DMS153 (cell line): ENCODE measurements around the gene ZFPM1.
A peak's percentile ranks its signal among the peaks of the same experiment; 100 is the strongest.

ENCODE experiments used
- DNase-seq: peaks from one replicate; lab custom pipeline; 2025; lab: John Stamatoyannopoulos, UW

ZFPM1 gene

DNA sequence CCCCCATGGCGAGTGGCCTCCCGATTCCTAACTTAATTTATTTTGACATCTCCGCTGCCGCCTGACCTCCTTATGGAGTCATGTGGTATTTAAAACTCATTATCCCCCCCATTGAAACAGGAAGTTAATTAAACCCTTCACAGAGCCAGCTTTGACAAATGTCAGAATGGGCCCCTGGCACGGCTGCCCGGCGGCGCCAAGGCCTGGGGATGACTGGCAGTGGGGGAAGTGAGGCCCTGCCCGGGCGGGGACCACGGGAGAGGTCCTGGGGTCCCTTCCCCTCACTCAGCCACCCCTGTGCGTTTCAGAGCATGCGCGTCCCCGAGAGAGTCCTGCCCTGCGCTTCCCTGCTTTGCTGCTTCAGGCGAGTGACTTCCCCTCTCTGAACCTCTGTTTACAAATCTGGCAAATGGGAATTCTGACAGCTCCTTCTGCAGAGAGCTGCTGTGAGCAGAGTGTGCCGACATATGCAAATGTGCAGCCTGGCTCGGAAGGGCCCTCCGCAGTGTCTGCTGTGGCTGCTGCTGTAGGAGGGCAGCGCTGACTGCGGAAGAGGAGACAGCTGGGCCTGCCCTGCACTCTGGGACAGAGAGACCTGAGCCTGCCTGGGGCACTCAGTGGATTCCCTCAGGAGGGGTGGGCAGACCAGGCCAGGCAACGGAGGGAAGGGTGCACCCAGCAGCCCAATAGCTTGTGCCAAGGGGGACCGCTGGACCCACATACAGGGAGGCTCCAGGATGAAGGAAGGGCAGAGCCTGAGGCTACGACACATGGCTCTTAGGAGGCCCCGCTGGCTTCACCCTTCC lies 4.4 kb upstream of the ZFPM1 start:
- DNase-seq = no peak

DNA sequence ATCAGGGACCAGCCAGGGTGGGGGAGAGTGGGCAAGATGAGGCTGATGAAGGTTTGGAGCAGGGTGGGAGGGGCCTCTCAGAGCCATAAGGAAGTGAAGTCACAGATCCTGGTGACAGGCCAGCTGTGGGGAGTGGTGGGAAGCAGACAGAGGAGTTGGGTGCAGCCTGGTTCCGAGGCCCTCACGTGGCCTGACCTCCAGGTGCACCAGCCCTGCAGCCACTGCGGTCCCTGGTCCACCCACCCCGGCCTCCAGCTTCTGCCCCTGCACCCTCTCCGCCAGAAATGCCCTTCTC lies 3.9 kb upstream of the ZFPM1 start:
- DNase-seq = no peak

DNA sequence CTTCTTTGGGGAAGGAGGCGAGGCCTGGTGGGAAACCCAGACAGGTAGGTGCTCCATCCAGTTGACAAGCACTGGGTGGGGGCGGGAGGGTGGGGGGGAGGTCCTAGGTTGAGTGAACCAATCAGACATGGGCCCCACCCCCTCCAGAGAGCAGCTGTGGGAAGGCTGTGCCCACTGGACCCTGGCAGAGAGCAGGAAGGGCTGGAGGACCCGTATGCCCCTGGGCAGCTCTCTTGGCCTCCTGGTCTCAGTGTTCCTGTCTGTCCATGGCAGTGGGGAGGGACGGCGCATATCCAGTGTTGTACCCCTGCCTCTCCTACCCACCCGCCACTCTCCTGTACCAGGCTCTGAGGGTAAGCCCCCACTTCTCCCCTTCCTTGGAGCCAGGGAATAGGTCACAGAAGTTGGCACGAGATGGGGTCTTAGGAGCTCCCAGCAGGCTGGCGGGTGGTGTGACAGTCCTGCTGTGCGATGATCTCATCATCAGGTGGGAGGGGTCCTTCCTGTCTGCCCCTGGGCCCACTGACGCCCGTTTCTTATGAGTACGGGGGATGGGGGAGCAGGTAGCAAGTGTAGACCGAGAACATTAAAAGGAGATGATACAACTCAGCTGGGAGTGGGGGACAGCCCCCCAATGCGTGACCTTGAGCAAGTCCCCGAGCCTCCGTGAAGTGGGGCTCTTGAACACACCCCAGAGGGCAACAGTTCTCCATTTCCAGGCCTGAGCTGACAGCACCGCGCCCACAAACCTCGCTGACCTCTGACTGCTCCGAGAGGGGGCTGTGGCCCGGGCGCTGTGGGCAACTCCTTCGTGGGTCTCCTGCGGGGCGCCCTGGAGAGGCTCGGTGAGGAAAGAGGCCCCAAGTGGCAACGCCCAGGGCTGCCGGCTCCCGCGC lies 1.2 kb upstream of the ZFPM1 start:
- no peak for DNase-seq

DNA sequence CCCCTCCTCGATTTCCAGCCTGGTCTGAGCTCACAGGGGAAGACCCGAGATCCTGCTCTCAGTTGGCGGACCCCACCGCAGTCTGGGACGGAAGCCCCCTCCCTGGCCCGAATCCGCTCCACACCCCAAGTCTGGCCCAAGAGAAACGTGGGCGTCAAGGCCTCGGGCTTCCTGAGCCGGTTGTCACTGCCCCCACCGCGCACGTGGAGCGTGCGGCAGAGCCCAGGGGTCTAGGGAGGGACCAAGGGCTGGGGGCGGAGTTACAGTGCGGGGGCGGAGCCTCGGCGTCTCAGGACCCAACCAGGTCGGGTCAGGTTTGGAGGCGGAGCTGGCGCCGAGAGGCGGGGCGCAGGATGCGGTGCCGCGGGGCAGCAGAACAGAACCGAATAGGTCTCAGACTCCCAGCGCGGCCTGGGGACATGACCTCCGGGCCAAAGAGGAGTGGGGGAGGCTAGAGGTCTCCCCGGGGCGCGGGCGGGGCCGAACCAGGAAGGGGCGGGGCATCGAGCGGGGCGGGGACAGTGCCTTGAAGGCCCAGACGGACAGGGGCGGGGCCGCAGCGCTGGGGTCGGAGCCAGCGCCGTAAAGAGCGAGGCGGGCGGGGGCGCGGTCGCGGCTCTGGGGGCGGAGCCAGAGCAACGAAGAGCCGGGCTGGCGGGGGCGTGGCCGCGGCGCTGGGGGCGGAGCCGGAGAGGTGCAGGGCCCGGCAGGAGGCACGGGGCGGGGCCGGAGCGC lies 431 bp upstream of the ZFPM1 start:
- DNase-seq = peak; percentile 89

DNA sequence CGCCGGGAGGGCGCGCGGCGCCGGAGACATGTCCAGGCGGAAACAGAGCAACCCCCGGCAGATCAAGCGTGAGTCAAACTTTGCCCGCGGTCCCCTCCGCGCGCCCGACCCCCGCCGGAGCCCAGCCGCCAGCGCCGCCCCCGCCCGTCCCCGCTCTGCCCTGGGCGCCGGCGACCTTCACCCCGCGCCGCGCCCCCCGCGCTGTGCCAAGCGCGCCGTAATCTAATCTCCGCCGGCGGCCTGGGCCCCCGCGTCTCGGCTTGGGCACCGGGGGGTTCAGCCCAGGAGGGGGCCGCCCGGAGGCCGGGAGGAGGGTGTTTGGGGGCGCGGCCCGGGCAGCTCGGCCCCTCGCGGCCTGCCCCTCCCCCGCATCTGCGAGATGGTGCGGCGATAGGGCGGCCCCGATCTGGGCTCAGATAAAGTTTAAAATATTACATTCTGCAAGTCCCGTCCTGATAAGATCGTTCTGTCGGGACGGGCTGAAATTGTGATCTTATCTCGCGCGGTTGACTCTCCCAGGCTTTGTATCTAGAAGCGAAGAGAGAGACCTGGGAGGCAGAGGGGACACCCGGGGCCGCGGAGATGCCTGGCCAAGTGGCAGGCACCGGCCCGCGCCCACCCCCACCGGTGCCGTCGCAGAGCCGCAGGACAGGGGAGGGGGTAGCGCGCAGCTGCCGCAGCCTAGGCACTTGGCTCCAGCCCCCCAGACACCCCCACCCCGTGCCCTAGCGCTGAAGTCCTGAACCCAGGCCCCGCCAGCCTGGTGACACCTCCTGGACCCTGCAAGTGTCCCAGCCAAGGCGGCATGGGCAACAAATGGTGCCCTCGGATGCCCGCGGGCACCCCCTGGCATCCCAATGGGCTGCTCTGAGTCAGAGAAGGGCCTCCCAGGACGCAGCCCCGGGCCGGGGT lies 787 bp downstream of the ZFPM1 start:
- DNase-seq = no peak

DNA sequence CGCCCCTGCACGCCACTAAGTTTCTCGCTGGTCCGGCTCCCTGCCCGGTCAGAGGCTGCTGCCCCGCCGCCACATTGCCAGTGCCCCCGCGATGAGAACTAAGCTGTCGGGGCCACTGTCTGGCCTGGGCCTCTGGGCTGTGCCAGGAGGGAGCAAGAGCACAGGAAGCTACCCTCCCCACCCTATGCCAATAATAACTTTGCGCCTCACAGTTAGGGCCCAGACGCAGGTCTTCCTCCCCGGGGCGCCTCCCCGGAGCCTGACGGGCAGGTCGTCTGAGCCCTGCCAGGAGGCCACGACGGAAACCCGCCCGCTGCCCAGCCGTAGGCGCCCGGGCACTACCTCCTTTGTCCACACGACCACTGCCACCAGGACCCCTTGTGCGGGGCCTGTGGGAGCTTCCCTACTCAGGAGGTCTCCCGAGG lies 1.5 kb downstream of the ZFPM1 start:
- DNase-seq = no peak

DNA sequence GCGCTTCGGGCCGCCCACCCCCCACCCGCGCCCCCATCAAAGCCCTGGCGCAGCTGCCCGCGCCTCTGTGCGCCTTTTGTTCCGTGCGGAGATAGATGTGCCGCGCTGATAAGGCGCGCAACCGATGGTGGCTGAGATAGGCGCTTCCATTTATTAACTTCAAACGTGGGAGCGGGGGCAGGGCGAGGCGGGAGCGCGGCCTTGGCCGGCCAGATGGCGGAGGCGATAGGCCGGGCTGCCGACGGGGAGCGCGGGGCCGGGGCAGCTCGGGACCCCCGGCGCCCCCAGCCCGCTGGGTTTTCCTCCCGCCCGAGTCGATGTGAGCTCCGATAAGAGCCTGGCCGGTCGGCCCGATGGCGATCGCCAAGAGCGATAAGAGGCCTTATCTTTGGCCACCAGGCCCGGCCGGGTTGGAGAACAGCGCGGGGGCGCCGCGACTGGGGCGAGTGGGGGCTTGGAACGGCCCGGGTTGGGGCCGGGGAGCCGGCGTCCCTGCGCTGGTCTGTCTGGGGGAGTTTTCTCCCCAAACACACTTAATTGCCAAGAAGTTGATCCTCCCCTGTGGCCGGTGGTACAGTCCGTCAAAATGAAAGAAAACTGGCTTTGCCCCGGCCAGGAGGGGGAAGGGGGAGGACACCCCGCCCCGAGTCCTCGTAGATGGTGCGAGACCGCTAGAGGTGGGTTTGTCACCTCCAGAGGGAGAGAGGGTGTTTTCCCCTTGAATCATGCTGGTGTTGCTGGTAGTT lies 2.7 kb downstream of the ZFPM1 start:
- DNase-seq = no peak

DNA sequence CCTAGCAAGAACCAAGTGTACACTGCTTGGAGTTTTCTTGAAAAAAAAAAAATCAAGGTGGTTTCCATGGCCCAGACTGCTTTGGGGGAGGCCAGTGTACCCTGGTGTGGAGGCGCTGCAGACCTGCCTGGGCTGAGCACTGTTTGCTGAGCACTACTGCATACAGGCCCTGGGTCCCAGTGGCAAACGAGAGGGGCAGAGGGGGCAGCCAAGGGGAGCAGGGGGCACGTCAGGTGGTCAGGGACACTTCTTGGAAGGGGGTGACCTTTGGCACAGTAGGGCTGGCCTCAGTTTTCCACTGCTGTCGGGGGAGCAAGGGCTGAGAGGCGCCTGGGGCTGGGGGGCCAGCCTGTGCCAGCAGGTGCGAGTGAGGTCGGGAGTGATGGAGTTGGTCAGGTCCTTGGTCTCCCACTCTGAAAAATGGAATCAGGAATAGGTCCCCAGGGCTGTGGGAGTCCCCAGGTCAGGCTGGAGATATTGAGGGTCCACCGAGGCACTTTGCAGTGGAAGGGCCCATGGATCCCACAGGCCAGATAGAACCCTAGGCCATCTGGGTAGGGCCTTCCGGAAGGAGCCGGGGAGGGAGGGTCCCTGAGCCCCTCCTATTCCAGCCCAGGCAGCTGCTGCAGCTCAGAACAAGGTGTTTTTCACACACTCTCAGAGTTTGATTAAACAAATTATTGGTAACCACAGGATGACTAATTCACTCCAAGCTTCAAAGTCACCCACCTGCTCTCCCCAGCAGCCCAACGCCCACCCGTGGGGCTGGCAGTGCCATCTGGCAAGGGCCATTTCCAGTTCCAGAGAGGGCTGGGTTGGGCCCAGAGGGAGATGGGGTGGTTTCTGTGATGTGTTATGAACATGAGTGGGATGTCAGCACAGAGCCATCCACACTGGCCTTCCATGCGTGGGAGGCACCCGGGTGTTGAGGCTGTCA lies 3.5 kb downstream of the ZFPM1 start:
- DNase-seq = no peak

DNA sequence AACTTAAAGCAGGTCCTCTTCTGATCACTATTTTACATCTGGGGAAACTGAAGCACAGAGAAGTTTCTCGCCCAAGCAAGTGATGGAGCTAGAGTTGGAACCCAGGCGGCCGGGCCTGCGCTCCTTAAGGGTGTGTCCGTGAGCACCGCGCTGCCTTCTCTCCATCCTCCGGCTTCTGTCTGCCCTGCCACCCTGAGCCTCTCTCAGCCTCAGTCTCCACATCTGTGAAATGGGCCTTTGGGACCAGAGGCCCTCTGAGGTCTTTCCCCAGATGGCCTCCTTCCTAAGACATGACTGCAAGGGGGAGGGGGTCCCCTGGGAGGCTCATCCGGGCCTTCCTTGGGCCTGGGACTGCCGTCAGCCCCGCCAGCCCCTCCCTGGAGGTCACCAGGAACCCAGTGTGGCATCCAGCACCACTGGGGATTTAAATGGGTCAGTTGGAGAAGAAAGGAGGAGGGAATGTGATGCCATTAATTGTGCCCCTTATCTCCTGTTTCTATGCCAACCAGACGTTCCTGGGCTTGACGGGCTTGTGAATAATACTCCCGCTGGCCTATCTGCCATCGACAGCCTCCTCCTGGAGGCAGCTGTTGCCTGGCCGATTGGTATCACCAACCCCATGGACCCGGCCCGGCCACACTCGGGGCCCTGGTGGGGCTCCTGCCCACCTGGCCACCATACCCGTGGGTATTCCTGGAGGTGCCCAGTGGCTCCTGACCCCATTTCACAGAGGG lies 5.1 kb downstream of the ZFPM1 start:
- DNase-seq = no peak

DNA sequence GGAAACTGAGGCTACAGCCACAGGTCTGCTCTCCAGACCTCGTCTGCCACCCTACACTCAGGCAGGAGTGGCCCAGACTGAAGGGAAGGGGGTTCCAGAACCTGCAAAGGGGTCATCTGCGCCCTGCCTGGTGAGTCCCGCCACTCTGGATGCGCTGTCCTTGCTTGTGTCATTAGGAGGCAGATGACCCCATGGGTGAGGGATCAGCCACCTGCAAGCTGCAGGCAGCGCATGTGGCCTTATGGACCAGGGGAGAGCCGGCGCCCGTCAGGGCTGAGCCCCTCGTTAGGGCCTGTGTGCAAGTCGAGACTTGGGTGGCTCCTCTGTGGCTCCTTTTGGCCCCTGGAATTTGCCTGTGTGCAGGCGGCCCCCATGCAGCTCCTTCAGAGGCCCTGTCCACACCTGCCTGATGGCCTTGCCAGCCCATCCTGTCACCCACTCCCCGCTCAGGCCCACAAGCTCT lies 5.7 kb downstream of the ZFPM1 start:
- DNase-seq = no peak

DNA sequence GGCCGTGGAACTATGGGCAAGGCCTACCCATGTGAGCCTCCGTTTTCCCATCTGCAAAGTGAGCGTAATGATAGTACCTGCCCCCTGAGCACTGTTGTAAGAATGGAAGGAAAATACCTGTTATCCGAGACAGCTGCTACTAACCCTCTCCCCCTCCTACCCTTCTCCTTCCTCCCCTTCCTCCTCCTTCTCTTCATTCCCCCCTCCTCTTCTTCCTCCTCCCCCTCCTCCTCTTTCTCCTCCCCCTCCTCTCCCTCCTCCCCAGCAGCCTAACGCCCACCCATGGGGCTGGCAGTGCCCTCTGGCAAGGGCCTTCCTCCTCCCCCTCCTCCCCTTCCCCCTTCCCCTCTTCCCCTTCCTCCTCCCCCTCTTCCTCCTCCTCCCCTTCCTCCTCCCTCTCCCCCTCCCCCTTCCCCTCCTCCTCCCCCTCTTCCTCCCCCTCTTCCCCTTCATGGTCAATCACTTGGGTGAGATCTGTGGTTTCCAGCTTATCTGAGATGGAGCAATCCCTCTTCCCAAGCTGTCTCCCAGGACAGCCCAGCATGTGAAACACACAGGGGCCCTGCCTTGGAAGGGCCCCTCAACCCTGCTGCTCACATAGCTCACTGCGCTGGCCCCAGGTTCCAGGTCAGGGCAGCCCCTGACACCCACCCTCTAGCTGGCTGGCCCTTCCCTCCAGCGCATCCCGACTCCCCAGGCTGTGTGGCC lies 6.4 kb downstream of the ZFPM1 start:
- no peak for DNase-seq

DNA sequence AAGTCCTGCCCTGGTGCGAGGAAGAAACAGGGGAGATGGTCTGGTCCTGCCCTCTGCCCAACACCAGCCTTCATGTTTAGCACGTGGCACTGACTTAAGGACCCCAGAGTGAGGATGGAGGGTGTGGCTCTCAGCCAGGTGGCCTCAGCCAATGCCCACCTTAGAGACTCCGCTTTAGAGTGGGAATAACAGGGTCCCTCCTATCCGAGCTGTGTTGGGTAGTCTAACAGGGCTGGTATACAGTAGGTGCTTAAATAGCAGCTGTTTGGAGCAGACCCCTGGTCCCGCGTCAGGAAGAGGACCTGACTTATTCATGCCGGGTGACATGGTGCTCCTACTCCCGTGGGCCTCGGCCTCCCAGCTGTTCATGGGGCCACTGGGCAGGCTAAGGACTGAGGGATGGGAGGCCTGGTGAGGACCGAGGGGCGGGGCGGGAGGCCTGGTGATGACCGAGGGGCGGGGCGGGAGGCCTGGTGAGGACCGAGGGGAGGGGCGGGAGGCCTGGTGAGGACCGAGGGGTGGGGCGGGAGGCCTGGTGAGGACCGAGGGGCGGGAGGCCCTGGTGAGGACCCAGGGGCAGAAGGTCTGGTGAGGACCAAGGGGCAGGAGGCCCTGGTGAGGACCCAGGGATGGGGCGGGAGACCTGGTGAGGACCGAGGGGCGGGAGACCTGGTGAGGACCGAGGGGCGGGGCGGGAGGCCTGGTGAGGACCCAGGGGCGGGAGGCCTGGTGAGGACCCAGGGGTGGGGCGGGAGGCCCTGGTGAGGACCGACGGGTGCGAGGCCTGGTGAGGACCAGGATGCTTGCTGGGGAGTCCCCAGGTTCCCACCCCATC lies 7.6 kb downstream of the ZFPM1 start:
- DNase-seq = no peak

DNA sequence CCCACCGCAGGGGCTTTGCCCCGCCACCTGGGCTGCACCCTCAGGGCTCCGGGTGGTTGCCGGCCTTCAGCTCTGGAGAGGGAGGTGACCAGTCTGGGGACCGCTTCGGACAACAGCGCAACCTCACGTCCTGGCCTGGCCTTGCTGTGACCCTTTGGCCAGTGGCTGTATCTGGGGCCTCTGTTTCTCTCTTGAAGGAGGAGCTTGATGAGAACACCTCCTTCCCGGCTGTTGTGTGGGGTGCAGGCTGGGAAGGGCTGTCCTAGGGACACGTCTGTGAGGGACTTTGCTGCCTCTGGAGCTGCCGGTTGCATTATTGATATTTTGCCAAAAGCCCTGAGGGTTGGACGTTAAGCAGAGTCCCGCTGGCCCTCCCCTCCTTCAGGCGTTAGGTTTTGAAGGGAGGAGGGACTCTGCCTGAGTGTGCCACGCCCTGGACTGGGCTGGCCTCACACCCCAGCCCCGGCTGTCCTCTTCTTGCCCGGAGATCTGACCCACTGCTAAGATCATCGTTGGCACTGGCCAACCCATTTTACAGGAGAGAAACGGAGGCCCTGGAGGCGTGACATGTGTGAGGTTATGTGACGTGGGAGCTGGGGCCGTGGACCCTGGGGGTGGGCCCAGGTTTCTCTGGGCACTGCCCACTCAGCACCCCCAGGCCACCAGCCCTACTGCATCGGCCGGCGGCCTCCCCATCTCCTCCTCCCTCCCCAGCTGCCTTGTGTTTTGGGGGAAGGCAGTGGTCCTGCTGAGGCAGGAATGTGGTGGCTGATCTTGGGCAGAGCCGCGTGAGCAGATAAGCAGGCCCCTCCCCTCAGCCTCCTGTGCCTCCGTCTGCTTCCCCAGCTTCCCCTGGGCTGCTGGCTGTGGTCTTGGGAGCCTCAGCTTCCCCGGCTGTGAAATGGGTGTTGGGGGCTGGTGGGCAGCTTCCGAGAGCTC lies 8.5 kb downstream of the ZFPM1 start:
- no peak for DNase-seq

DNA sequence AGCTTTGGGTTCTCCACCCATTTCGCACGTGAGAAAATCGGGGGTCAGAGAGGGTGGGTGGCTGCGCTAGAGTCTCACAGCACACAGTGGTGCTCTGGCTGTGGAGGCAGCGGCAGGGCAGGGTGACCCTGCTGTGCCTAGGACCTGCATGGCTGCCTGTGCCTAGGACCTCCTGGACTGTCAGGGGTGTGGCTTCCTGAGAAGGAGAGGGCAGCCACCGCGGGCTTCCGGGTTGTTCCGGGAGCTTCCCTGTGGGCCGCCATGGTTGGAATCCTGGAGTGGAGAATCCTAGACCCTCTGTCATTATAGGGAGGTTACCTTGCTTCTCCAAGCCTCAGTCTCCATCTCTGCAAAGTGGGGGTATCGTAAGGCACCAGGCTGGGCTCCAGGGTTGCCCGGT lies 9.3 kb downstream of the ZFPM1 start:
- DNase-seq = no peak

DNA sequence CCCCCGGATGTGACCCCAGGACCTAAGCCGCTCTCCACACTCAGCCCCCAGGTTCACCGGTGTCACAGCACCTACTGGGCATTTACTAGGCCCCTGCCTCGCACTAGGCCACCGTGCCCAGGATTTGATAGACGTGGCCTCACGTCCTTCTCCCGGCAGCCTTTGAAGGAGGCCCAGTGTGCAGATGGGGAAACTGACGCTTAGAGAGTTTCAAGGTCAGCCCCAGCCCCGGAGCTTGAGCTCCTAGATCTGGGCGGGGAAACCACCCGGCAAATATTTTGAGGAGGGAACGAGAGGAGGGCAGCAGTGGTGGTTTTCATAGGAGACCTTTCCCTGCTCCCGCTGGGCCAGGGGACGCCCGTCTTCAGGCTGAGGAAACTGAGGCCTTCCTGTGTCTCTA lies 10.3 kb downstream of the ZFPM1 start:
- DNase-seq = no peak
